ENCODE measurements around the gene HMOX1. TPM values are rescaled to one million over a fixed set of nuclear protein-coding genes. Genes with fewer than 3 reads are reported as not detected.

The HMOX1 gene
- total and polyA plus RNA-seq, 4 donors = 18.7 to 108 (median 59.7) TPM

- H3K4me1 ChIP-seq (ENCODE audit: control insufficient read depth in 4 of 4, insufficient read depth in 4 of 4, low read length in 3 of 4) = peaks cover 2 to 30% (median 18%) of the 10 kb centered on the region in 4 donors
- 85% methylated on average over 3 of the region's 3 CpGs for WGBS
- H3K9ac ChIP-seq (ENCODE audit: low read depth in 1 of 2, low read length in 2 of 2) = no peak overlapping the region
- H3K4me3 ChIP-seq (ENCODE audit: low read depth in 1 of 3, low read length in 3 of 3) = no peak overlapping the region
- no peak for DNase-seq (ENCODE audit: low spot score)
- H3K9me3 ChIP-seq (ENCODE audit: control insufficient read depth in 4 of 4, low read length in 3 of 4) = no peaks in the 10 kb centered on the region
- no peaks in the 10 kb centered on the region for H3K27me3 ChIP-seq (ENCODE audit: control insufficient read depth in 4 of 4, insufficient read depth in 4 of 4, low read length in 3 of 4)
- no peaks in the 10 kb centered on the region for H3K36me3 ChIP-seq (ENCODE audit: control insufficient read depth in 4 of 4, insufficient read depth in 3 of 4, low read depth in 1 of 4, low read length in 3 of 4)
- no peak overlapping the region for H3K27ac ChIP-seq (ENCODE audit: low read depth in 1 of 2, low read length in 2 of 2)
- TF ChIP-seq TAF1 (conservative IDR thresholded peaks at IDR 0.05) (no peak), GABPA (IDR thresholded peaks at IDR 0.05 in 1 of 2, conservative IDR thresholded peaks at IDR 0.05 in 1 of 2) (no peak), HNF4A (conservative IDR thresholded peaks at IDR 0.05) (no peak)
Measured at GRCh38 chr22:35375031-35375430, 5.9 kb upstream of the HMOX1 start.

GRCh38 chr22:35375526-35375925 is 5.4 kb upstream of the HMOX1 start:
- TF ChIP-seq HNF4G (IDR thresholded peaks at IDR 0.05) (no peak), MAX (IDR thresholded peaks at IDR 0.05) (no peak), FOXA2 (IDR thresholded peaks at IDR 0.05) (no peak), RXRA (IDR thresholded peaks at IDR 0.05) (no peak), NR2F2 (IDR thresholded peaks at IDR 0.05) (no peak), YY1 (IDR thresholded peaks at IDR 0.05) (no peak), GABPA (IDR thresholded peaks at IDR 0.05 in 1 of 2, conservative IDR thresholded peaks at IDR 0.05 in 1 of 2) (no peak), ATF3 (IDR thresholded peaks at IDR 0.05) (no peak), HNF4A (conservative IDR thresholded peaks at IDR 0.05) (no peak), RAD21 (IDR thresholded peaks at IDR 0.05) (no peak), TAF1 (conservative IDR thresholded peaks at IDR 0.05) (no peak), SP1 (IDR thresholded peaks at IDR 0.05) (no peak), FOXA1 (IDR thresholded peaks at IDR 0.05) (no peak), JUND (IDR thresholded peaks at IDR 0.05) (no peak), EGR1 (IDR thresholded peaks at IDR 0.05; ENCODE audit: low read depth in 2 of 2) (no peak)
- TF ChIP-seq, protein P1, sequence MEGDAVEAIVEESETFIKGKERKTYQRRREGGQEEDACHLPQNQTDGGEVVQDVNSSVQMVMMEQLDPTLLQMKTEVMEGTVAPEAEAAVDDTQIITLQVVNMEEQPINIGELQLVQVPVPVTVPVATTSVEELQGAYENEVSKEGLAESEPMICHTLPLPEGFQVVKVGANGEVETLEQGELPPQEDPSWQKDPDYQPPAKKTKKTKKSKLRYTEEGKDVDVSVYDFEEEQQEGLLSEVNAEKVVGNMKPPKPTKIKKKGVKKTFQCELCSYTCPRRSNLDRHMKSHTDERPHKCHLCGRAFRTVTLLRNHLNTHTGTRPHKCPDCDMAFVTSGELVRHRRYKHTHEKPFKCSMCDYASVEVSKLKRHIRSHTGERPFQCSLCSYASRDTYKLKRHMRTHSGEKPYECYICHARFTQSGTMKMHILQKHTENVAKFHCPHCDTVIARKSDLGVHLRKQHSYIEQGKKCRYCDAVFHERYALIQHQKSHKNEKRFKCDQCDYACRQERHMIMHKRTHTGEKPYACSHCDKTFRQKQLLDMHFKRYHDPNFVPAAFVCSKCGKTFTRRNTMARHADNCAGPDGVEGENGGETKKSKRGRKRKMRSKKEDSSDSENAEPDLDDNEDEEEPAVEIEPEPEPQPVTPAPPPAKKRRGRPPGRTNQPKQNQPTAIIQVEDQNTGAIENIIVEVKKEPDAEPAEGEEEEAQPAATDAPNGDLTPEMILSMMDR (IDR thresholded peaks at IDR 0.05; ENCODE audit: low read depth, low read length, missing input control) = no peak
- TF ChIP-seq, protein P2, sequence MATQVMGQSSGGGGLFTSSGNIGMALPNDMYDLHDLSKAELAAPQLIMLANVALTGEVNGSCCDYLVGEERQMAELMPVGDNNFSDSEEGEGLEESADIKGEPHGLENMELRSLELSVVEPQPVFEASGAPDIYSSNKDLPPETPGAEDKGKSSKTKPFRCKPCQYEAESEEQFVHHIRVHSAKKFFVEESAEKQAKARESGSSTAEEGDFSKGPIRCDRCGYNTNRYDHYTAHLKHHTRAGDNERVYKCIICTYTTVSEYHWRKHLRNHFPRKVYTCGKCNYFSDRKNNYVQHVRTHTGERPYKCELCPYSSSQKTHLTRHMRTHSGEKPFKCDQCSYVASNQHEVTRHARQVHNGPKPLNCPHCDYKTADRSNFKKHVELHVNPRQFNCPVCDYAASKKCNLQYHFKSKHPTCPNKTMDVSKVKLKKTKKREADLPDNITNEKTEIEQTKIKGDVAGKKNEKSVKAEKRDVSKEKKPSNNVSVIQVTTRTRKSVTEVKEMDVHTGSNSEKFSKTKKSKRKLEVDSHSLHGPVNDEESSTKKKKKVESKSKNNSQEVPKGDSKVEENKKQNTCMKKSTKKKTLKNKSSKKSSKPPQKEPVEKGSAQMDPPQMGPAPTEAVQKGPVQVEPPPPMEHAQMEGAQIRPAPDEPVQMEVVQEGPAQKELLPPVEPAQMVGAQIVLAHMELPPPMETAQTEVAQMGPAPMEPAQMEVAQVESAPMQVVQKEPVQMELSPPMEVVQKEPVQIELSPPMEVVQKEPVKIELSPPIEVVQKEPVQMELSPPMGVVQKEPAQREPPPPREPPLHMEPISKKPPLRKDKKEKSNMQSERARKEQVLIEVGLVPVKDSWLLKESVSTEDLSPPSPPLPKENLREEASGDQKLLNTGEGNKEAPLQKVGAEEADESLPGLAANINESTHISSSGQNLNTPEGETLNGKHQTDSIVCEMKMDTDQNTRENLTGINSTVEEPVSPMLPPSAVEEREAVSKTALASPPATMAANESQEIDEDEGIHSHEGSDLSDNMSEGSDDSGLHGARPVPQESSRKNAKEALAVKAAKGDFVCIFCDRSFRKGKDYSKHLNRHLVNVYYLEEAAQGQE (IDR thresholded peaks at IDR 0.05) = no peak
- TF ChIP-seq, protein P3, sequence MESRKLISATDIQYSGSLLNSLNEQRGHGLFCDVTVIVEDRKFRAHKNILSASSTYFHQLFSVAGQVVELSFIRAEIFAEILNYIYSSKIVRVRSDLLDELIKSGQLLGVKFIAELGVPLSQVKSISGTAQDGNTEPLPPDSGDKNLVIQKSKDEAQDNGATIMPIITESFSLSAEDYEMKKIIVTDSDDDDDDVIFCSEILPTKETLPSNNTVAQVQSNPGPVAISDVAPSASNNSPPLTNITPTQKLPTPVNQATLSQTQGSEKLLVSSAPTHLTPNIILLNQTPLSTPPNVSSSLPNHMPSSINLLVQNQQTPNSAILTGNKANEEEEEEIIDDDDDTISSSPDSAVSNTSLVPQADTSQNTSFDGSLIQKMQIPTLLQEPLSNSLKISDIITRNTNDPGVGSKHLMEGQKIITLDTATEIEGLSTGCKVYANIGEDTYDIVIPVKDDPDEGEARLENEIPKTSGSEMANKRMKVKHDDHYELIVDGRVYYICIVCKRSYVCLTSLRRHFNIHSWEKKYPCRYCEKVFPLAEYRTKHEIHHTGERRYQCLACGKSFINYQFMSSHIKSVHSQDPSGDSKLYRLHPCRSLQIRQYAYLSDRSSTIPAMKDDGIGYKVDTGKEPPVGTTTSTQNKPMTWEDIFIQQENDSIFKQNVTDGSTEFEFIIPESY (IDR thresholded peaks at IDR 0.05) = no peak
- Histone ChIP-seq H3K9ac (ENCODE audit: low read depth in 1 of 2, low read length in 2 of 2) (no peak overlapping the region), H3K27me3 (ENCODE audit: control insufficient read depth in 4 of 4, insufficient read depth in 4 of 4, low read length in 3 of 4) (no peaks in the 10 kb centered on the region), H3K4me3 (ENCODE audit: low read depth in 1 of 3, low read length in 3 of 3) (no peak overlapping the region), H3K9me3 (ENCODE audit: control insufficient read depth in 4 of 4, low read length in 3 of 4) (no peaks in the 10 kb centered on the region), H3K27ac (ENCODE audit: low read depth in 1 of 2, low read length in 2 of 2) (no peak overlapping the region), H3K4me1 (ENCODE audit: control insufficient read depth in 4 of 4, insufficient read depth in 4 of 4, low read length in 3 of 4) (peaks cover 5 to 35% (median 23%) of the 10 kb centered on the region in 4 donors), H3K36me3 (ENCODE audit: control insufficient read depth in 4 of 4, insufficient read depth in 3 of 4, low read depth in 1 of 4, low read length in 3 of 4) (no peaks in the 10 kb centered on the region)
- DNase-seq (ENCODE audit: low spot score) = no peak
- 92% methylated on average over 8 of the region's 8 CpGs for WGBS
